Measurements from ENCODE around the gene PNMA8B.

Gene PNMA8B

GRCh38 chr19:46446021-46446420, 49.6 kb downstream of the PNMA8B start:
- Histone ChIP-seq H3K36me3 (ENCODE audit: insufficient read depth, low read length) (no peaks in the 10 kb centered on the region), H3K9me3 (ENCODE audit: control insufficient read depth, insufficient read depth, low read length) (no peaks in the 10 kb centered on the region; the same call in 1 of the 2 replicates), H3K4me1 (ENCODE audit: insufficient read depth, low read length) (no peaks in the 10 kb centered on the region), H3K9ac (ENCODE audit: low read depth, low read length) (no peak overlapping the region)

DNA sequence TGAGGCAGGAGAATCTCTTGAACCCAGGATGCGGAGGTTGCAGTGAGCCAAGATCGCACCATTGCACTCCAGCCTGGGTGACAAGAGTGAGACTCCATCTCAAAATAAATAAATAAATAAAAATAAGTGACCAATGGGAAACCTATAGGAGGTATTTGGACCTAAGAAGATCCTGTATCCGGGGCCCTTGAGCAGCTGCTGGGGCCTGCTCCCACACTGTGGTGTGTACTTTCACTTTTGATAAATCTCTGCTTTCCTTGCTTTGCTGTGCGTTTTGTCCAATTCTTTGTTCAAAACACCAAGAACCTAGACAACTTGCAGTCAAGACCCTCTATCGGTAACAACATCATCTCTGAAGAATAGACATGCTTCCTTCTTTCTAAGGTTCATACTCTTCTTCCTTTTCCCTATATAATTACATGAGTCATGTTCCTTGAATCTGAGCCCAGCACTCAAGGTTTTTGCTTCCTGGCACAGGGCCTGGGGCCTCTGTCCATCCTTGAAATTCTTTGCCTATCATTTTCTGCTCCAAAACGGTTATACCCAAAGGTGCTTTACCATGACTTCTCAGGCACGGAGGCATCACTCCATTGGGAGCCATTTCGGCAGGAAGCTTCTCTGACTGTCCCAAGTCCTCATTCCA, 52.7 kb downstream of the PNMA8B start:
- Histone ChIP-seq H3K9me3 (ENCODE audit: control insufficient read depth, insufficient read depth, low read length) (no peaks in the 10 kb centered on the region), H3K36me3 (ENCODE audit: insufficient read depth, low read length) (no peaks in the 10 kb centered on the region), H3K4me1 (ENCODE audit: insufficient read depth, low read length) (no peaks in the 10 kb centered on the region), H3K9ac (ENCODE audit: low read depth, low read length) (no peak overlapping the region)

DNA sequence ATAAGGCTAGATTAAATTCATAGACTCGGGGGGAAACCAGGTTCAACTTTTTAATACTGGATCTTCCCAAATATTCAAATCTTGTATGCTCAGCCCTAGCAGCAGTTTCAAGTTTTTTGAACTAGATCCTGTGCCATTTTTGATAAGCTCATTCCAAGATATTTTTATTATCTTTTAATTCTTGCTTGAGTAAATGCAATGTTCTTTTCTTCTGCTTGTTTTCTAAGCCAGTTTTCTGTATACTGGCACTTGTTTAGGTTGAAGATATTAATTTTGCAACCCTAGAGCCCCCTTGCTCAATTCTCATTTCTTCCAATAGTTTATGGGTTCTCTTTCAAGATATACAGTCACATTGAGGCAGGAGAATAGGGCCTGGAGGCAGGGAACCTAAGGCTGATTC, 53.8 kb downstream of the PNMA8B start:
- H3K36me3 ChIP-seq (ENCODE audit: insufficient read depth, low read length) = no peaks in the 10 kb centered on the region
- no peak overlapping the region for H3K9ac ChIP-seq (ENCODE audit: low read depth, low read length)
- H3K9me3 ChIP-seq (ENCODE audit: control insufficient read depth, insufficient read depth, low read length) = no peaks in the 10 kb centered on the region
- no peaks in the 10 kb centered on the region for H3K4me1 ChIP-seq (ENCODE audit: insufficient read depth, low read length)
